ENCODE measurements around the gene FARP1.

DNA sequence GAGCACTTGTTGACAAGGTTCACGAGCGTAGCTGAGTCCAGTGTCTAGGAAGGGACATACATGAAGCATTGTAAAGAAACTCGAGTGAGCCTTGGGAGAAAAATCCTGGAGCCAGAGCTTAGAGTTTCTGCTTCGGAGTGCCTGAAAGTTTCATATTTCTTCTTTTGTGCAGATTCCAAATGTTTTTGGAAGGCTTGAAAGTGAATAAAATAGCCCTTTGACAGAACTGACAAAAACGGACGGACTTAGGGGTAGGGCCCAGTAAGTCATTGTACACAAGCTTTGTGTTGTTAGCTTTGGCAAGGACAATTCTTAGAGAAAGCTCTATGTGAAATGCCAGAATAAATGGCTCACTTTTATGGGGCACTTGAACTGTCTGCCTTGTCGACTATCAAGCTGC lies 31.4 kb downstream of the FARP1 start:
- TF ChIP-seq, protein P1, sequence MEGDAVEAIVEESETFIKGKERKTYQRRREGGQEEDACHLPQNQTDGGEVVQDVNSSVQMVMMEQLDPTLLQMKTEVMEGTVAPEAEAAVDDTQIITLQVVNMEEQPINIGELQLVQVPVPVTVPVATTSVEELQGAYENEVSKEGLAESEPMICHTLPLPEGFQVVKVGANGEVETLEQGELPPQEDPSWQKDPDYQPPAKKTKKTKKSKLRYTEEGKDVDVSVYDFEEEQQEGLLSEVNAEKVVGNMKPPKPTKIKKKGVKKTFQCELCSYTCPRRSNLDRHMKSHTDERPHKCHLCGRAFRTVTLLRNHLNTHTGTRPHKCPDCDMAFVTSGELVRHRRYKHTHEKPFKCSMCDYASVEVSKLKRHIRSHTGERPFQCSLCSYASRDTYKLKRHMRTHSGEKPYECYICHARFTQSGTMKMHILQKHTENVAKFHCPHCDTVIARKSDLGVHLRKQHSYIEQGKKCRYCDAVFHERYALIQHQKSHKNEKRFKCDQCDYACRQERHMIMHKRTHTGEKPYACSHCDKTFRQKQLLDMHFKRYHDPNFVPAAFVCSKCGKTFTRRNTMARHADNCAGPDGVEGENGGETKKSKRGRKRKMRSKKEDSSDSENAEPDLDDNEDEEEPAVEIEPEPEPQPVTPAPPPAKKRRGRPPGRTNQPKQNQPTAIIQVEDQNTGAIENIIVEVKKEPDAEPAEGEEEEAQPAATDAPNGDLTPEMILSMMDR (IDR thresholded peaks at IDR 0.05), result no peak
- TF ChIP-seq POLR2A (IDR thresholded peaks at IDR 0.05) (no peak), POLR2AphosphoS5 (IDR thresholded peaks at IDR 0.05) (no peak)

All from gastroesophageal sphincter (tissue), 3 donors.